Peyer's patch (tissue), 4 donors: ENCODE data around the gene ARHGAP15. TPM values are rescaled to one million over a fixed set of nuclear protein-coding genes. Genes with fewer than 3 reads are reported as not detected.

Experiments used
- DNase-seq, 3 donors: peaks; one replicate each; pipeline ENCODE4 v3.0.0-alpha.2; 2017 to 2019
- H3K27ac ChIP-seq, 4 donors: fragments of 200-600 bp; sonication (generic); one replicate each; pipeline ENCODE4 v1.5.1; 2016 to 2019
- H3K27me3 ChIP-seq, 2 donors: fragments of 200-600 bp; sonication (generic); one replicate each; pipeline ENCODE4 v1.5.1; 2019
- H3K36me3 ChIP-seq, 3 donors: fragments of 200-600 bp; sonication (generic); one replicate each; pipeline ENCODE4 v1.5.1; 2016 to 2019
- H3K4me1 ChIP-seq, 4 donors: fragments of 200-600 bp; sonication (generic); one replicate each; pipeline ENCODE4 v1.5.1; 2016 to 2019
- H3K4me3 ChIP-seq, 4 donors: fragments of 200-600 bp; sonication (generic); 1 replicate in 3 of 4; 2 replicates in 1 of 4; pipeline ENCODE4 v1.5.1; 2016 to 2019; ENCODE audit warnings: mild to moderate bottlenecking in 1 of 4
- H3K9me3 ChIP-seq, 4 donors: fragments of 200-600 bp; sonication (generic); one replicate each; pipeline ENCODE4 v1.5.1; 2016 to 2019; ENCODE audit warnings: mild to moderate bottlenecking in 1 of 4
- CTCF ChIP-seq, 6 experiments: fragments of 450-650 bp in 4 of 6; fragments of 200-600 bp in 2 of 6; sonication (generic) in 1 of 6; IDR thresholded peaks; one replicate each; pipeline ENCODE4 v1.5.1; 2017 to 2019; ENCODE audit warnings: antibody characterized with exemption in 6 of 6, mild to moderate bottlenecking in 3 of 6, moderate library complexity in 1 of 6
- POLR2A ChIP-seq, 2 donors: fragments of 450-650 bp; IDR thresholded peaks; one replicate each; pipeline ENCODE4 v1.5.1; 2017; ENCODE audit warnings: antibody characterized with exemption in 2 of 2, mild to moderate bottlenecking in 2 of 2, moderate library complexity in 2 of 2
- total RNA-seq, 4 donors: library from RNA; depleted of rRNA; stranded (reverse); fragments of >200 nt; gene quantifications; one replicate each; pipeline ENCODE4 v1.1.0, GENCODE V29; 2016

Gene ARHGAP15
- total RNA-seq, 4 donors from 2014 or later: 6.7 to 203 (median 12.5) TPM

GRCh38 chr2:143150287-143150686 lies 21.1 kb downstream of the ARHGAP15 start:
- Histone ChIP-seq H3K4me1 (peaks cover 0 to 29% (median 0%) of the 10 kb centered on the region in 4 donors), H3K9me3 (no peaks in the 10 kb centered on the region), H3K27me3 (no peaks in the 10 kb centered on the region), H3K4me3 (no peak overlapping the region), H3K27ac (peak overlapping the region in 3 of 4 donors; percentile 17 to 71 (median 49)), H3K36me3 (no peaks in the 10 kb centered on the region)
- TF ChIP-seq POLR2A (IDR thresholded peaks at IDR 0.05) (no peak), CTCF (IDR thresholded peaks at IDR 0.05) (no peak)
- DNase-seq: no peak

- Histone ChIP-seq H3K27me3 (no peaks in the 10 kb centered on the region), H3K36me3 (no peaks in the 10 kb centered on the region), H3K4me1 (peaks cover 0 to 29% (median 0%) of the 10 kb centered on the region in 4 donors), H3K4me3 (no peak overlapping the region), H3K27ac (peak overlapping the region in 2 of 4 donors; percentile 49 to 53), H3K9me3 (no peaks in the 10 kb centered on the region)
- no peak for TF ChIP-seq POLR2A (IDR thresholded peaks at IDR 0.05)
- no peak for TF ChIP-seq CTCF (IDR thresholded peaks at IDR 0.05)
- DNase-seq: no peak
Measured at GRCh38 chr2:143151111-143151752, 22.0 kb downstream of the ARHGAP15 start.

GRCh38 chr2:143152219-143152618 lies 23.0 kb downstream of the ARHGAP15 start:
- peaks cover 0 to 29% (median 0%) of the 10 kb centered on the region in 4 donors for H3K4me1 ChIP-seq
- H3K36me3 ChIP-seq: no peaks in the 10 kb centered on the region
- H3K4me3 ChIP-seq: no peak overlapping the region
- H3K27me3 ChIP-seq: no peaks in the 10 kb centered on the region
- peak overlapping the region in 2 of 4 donors; percentile 13 to 53 for H3K27ac ChIP-seq
- DNase-seq: no peak
- no peaks in the 10 kb centered on the region for H3K9me3 ChIP-seq
- TF ChIP-seq CTCF (IDR thresholded peaks at IDR 0.05): no peak
- TF ChIP-seq POLR2A (IDR thresholded peaks at IDR 0.05): no peak

GRCh38 chr2:143152637-143153036 lies 23.4 kb downstream of the ARHGAP15 start:
- H3K27ac ChIP-seq: peak overlapping the region in 2 of 4 donors; percentile 13 to 53
- no peak for DNase-seq
- peaks cover 0 to 29% (median 0%) of the 10 kb centered on the region in 4 donors for H3K4me1 ChIP-seq
- no peaks in the 10 kb centered on the region for H3K36me3 ChIP-seq
- H3K27me3 ChIP-seq: no peaks in the 10 kb centered on the region
- H3K4me3 ChIP-seq: no peak overlapping the region
- TF ChIP-seq CTCF (IDR thresholded peaks at IDR 0.05): no peak
- no peak for TF ChIP-seq POLR2A (IDR thresholded peaks at IDR 0.05)
- H3K9me3 ChIP-seq: no peaks in the 10 kb centered on the region

- Histone ChIP-seq H3K4me1 (peaks cover 0 to 14% (median 0%) of the 10 kb centered on the region in 4 donors), H3K36me3 (no peaks in the 10 kb centered on the region), H3K4me3 (no peak overlapping the region), H3K27me3 (no peaks in the 10 kb centered on the region), H3K9me3 (no peaks in the 10 kb centered on the region), H3K27ac (no peak overlapping the region)
- DNase-seq: no peak
- TF ChIP-seq CTCF (IDR thresholded peaks at IDR 0.05) (no peak), POLR2A (IDR thresholded peaks at IDR 0.05) (no peak)
Measured at GRCh38 chr2:143155661-143156060, 26.4 kb downstream of the ARHGAP15 start.
